DMS 273 treated with DMSO at 0.1 percent for 48 hours (cell line): ENCODE results near the gene TRPV2.

Experiments used
- DNase-seq: peaks from one replicate; lab custom pipeline; 2025; lab: John Stamatoyannopoulos, UW

Gene TRPV2

DNA sequence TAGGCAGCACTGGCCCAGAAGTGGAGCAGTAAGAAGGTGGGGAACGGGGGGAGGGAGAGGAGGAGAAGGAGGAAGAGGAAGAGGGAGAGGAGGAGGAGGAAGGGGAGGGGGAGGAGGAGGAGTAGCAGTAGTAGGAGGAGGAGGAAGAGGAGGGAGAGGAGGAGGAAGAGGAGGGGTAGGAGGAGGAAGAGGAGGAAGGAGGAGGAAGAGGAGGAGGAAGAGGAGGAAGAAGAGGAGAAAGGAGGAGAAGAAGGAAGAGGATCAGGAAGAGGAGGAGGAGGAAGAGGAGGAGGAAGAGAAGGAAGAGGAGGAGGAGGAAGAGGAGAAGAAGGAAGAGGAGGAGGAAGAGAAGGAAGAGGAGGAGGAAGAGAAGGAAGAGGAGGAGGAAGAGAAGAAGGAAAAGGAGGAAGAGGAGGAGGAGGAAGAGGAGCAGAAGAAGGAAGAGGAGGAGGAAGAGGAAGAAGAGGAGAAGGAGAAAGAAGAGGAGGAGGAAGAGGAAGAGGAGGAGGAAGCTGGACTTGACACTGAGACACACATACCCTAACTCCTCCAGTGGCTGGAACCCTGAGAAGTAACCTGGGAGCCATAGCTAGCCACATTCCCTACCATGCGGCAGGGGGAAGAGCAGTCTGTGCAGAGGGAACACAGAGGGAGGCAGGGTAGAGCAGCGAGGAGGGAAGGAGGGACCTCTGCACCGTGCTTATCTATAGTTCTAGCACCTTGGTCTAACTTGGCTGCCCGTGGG lies 40.8 kb downstream of the TRPV2 start:
- no peak for DNase-seq

DNA sequence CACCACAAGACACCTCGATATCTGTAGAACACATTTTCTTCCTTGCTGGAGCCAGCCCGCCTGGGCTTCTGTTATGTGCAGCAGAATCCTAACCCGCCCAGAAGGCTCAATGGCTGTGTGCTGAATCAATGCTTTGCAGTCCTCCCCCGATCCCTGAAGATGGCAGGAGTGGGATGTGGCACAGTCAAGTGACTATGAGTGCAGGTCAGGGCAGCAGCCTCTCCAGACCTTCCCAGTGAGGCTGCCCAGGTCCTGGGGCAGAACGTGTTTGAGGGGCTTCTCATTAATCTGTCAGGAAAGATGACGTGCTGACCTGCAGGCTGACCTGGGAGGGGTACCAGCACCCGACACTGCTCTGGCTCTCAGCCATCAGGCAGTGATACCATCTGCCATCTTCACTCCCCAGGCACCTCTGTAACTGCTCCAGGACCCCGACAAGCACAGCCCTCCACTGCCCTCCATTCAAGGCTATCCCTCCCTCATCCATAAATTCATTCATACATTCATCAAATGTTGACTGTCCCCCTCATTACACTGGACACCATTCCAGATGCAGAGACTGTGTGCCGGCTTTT lies 41.5 kb downstream of the TRPV2 start:
- no peak for DNase-seq

DNA sequence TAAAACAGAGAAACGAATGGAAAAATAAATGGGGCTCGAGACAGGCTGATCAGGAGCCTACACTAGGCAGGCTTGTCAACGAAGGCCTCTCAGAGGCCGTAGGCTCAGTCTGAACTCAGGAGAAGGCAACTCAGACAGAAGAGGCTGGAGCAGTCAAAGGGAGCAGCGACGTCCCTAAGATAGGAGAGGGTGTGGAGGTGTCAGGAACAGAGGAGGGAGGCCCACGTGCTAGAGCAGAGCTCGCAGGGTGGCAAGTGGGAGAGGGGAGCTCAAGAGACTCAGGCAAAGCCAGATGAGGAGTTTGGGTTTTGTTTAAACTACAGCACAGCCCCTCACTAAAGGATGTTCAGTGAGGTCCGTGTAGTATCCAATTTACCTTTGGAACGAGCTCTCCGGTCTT lies 43.9 kb downstream of the TRPV2 start:
- no peak for DNase-seq

DNA sequence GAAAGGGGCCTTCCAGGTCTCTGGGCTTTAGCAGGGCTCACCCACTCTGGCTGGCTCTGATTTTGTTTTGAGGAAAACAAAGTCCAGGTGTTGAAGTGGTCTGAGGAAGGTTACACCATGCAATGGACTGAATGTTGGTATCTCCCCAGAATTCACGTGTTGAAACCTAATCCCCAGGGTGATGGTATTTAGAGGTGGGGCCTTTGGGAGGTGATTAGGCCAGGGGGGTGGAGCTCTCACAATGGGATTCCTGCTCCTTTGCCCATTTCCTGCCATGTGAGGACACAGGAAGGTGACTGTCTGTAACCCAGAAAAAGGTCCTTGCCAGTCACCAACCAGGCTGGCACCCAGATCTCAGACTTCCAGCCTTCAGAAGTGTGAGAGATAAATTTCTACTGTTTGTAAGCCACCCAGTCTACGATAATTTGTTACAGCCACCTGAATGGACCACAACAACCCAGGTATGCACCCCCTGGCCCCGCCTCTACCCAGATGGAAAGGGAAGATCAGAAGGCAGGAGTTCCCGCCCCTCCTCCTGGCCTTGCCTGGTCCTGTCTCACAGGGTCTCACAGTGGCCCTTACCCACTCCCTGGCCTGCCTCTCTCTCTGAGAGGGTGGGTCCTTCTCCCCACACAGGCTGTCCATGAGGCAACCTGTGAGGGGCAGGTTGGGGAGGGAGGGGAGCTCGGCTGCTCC lies 44.6 kb downstream of the TRPV2 start:
- no peak for DNase-seq

DNA sequence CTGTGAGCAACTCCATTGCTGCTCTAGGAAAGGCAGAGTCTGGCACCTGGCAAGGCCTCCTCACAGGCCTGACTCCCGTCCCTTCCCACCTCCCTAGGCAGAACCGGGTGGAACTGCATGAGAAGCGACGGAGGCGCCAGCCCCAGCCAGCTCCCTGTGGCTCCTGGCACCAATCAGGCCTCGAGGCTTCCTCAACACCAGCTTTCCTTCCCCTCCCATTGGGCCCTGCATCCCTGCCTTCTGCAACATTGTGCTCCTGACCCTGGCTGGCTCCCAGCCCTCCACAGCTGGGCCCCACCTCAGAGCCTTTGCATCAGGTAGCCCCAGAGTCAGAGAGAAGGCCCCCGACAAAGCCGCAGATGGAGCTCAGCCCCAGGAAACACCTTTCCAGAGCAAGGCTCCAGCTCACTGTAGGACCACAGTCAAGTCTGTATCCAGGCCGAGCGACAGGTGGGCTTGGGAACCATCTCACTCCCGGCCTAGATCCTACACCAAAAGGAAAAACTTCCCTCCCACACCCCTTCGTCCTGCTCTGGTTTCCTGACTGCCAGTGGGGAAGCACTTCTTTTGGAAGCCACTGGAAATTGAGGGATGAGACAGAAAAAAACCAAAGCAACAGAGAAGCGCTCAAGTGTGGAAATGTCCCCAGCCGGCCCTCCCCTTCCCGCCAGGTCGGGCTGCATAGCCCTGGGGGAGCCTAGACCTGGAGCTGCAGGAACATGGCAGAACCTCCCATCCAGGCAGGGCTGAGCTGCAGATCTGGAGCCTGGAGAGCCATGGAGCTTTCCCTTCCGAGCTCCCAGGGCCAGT lies 45.6 kb downstream of the TRPV2 start:
- DNase-seq = no peak

DNA sequence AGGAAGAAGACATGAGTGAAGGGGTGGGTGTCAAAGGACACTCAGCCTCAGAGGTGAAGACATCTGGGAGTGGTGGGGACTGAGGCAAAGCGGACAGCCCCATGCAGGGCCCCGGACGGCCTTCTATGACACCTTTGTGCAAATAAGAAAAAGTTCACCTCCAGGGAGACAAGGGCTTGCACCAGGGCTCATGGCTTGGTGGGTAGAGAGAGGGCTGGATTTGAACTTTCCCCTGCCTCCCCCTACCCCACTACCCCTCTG lies 46.2 kb downstream of the TRPV2 start:
- DNase-seq = no peak

DNA sequence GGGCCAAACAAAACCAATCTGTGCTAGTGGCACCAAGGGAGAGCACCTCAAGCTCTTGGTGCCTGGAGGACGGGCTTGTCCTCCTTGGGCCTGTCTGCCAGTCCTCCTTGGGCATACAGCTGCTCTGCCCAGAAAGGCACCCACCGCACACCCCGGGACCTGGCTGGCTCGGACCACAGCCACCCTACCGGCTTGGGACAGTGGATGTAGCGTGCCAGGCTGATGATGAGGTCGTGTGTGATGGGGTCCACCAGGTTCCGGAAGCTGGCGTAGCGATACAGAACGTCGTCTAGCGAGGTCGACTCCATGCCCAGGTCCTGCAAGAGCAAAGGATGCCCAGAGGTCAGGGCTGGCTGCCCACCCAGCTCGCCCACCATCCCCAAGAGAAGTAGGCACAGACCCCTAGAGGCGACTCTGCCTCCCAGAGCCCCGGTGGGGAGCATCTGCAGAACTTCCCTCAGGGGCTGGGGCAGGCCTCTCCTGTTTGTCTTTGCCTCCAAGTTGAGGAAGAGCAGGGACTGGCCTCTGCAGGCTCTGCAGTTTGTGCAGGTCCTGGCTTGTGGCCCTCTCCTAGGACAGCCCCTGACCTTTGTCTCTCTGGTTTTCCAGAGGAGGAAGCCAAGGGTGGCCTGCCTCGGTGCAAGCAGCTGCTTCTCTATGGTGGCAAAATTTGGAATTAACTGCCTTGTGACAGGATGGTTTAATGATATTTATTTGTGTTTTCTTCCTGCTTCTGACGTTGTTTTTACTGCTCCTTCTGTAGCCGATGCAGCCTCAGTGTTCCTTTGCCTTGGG lies 46.9 kb downstream of the TRPV2 start:
- no peak for DNase-seq

DNA sequence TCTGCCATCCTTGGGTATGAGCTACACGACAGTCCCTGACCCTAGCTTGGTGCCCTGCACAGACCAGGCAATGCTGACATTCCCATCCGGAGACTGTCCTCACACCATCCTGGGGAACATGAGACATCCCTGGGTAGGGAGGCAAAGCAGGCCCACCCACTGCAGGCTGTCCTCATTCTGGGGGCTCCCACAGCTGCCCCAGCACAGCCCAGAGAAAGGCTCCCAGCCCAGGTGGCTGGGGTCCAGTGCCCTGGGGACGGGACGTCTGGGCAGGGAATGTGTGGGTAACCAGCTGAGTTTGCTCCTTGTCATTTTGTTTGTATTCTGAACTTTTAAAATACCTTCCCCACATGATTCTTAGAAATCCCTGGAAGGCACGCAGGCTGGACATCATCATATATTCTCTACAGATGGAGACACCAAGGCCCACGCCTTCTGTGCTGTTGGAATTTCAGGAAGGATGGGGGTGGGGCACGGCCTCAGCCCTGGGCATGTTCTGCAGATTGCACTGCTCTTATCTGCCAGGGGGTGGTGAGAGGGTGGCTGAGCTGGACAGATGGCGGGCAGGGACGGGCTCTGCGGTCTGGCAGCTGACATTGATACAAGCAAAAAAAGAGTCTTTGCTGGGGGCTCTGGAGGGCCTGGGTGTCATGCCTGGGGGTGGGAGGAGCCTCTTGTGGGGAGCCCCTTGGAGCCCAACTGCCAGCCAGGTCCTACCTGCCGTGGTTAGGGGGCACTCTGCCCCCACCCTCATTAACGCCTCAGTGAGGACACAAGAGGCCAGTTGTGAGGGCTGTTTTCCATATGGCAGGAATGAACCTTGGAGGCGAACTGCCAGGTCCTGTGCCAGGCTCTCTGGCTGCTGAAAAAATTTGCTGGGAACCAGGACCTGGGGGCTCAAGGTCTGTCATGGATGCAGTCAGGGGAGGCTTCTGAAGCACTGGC lies 48.3 kb downstream of the TRPV2 start:
- peak; percentile 79 for DNase-seq

DNA sequence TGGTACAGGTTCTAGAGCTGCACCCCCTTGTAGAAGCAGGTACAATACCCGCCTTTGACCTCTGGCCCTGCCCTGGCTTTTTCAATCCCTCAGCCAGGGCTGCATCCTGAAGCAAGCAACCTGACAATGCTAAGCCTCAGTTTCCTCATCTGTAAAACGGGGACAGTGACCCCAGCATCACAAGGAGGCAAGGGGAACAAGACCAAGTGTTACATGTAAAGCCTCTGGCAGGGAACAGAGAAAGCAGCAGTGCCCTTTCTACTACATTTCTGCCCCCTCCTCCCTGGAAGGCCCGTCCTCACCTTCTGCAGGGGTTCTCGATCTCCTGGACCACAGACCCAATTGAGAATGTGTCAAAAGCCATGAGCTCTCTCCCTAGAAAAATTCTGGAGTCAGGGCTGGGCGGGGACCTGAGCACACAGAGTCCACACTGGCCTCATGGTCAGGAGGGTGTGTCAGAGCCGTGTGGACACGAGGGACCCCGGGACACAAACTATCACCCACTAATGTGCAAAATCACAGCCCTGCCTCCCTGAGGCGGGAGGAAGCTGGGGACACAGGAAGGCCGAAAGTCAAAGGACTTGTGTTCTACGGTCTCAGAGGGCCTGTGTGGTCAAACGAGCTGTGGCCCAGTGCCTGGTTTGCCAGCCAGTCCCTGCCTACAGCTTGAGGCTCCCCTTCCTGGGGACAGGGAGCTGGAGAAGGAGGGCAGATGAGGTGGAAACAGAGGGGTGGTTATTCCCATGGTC lies 49.1 kb downstream of the TRPV2 start:
- no peak for DNase-seq

DNA sequence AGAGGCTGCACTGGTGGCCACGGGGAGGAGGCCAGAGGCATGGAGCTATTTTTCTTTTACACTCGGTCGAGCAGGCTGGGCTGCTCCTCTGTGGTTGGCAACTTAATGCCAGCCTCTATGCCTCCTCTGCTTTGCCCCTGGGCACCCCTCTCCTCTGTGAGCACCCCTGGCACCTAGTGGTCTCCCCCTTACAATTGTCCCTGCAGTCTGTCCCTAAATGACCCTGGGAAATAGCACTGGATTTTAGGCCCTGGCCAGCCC lies 49.6 kb downstream of the TRPV2 start:
- no peak for DNase-seq

DNA sequence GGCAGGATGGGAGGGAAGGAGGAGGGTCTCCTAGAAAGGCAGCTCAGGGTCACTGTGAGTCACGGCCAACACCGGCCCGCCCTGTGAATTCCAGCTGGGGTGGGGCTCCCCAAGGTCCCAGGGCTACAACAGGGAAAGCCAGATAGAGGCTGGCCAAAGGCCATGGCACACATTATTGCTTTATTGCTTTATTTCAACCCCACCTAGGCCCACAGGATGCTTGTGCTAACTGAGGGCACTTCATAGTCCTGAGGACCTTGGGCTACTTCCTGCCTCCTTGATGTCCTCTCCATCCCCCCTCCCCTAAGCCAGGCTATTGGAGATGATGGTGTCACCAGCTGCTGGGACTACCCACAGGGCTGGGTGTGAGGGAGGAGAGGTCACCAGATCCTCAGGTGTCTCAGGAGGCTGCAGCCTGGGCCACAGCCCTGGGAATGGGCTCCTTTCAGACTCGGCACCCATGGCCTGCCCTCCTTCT lies 50.5 kb downstream of the TRPV2 start:
- no peak for DNase-seq

DNA sequence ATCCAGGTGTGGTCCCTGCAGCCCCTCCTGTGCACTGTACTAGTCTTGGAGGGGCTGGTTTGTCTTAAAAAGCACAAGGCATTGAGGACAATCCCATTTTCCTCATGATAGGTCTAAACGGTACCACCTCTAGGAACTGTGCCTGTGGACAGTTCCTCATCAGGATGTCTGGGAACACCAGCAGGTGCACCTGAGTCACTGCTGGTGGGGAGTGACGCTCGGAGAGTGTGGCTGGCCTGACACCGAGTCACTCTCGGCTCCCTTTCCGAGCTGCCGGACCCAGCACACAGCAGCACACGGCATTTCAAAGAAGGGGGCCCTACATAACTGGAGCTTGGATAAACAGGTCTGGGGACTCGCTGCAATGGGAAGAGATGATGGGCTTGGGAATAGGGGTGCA lies 51.0 kb downstream of the TRPV2 start:
- DNase-seq = no peak

DNA sequence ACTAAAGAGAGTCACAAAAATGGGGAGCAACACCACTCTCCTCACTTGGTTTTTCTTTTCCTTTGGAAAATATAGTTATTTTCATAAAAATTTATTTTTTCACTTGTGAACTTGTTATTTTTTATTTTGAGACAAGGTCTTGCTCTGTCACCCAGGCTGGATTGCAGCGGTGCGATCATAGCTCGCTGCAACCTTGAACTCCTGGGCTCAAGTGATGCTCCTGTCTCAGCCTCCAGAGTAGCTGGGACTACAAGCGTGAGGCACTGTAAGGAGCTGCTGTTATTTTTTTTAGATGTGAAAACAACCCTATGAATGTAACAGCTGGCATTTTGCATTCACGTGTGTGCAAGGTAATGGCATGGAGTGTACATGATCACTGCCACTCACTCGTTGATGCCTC lies 51.7 kb downstream of the TRPV2 start:
- no peak for DNase-seq

DNA sequence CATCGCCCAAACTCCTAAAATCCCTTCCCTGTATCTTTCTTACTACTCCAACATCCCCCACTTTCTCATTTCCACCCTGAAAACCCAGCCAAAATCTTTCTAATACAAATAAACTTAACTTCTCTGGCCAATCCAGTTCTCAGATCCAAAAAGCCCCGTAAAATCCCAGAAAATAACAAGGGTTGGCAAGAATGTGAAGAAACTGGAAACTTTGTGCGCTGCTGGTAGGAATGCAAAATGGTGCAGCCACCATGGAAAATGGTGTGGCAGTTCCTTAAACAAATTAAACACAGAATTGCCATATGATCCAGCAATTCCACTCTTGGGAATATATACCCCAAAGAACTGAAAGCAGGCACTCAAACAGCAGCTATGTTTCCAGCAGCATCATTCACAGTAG lies 52.5 kb downstream of the TRPV2 start:
- no peak for DNase-seq

DNA sequence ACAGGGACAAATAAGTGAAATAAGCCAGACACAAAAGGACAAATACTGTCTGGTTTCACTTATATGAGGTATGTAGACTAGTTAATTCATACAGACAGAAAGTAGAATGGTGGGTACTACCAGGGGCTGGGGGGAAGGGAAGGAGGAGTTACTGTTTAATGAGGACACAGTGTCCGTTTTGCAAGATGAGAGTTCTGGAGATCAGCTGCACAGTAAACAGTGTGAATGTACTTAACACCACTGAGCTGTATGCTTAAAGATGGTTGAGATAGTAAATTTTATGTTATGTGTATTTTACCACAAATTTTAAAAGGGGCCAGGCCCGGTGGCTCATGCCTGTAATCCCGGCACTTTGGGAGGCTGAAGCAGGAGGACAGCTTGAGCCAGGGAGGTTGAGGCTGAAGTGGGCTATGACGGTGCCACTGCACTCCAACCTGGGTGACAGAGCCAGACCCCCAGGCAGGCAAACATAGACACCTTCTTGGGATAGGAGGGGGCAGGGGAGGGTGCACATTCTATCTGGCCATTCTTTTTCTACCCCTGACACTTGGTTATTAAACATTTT lies 53.1 kb downstream of the TRPV2 start:
- no peak for DNase-seq

DNA sequence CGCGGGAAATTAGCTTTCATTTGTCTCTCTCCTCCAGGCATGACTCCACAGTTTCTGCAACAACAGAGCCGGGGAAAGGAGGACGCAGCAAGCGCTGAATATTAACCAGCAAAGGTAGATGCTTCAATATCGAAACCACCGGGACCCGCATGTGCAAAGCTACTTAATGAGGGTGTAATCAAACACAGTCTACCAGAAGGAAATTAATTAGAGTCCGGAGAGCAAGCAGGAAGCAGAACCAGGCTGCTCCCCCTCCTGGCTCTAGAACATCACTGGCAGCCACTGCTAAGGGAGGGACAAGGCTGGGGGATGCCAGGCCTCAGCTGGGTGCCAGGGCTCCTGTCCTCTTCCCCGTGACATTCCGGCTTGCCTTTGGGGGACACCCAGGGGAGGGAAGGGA lies 54.9 kb downstream of the TRPV2 start:
- no peak for DNase-seq

DNA sequence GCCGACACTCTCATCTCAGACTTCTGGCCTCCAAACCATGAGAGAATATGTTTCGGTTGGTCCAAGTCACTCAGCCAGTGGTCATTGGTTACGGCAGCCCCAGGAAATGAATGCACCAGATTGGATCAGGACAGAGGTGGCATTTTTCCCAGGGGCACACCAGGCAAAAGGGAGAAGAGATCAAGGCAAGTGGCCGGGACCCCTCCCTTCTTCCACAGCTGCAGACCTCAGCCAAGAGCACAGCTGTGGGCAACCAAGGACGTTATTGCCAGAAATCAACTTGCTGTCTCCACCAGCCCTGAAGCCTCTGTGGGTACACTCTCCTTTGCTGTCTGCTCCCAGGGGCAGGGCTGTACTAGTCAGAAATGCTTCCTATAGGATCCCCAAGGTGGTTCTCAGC lies 55.9 kb downstream of the TRPV2 start:
- DNase-seq = no peak

DNA sequence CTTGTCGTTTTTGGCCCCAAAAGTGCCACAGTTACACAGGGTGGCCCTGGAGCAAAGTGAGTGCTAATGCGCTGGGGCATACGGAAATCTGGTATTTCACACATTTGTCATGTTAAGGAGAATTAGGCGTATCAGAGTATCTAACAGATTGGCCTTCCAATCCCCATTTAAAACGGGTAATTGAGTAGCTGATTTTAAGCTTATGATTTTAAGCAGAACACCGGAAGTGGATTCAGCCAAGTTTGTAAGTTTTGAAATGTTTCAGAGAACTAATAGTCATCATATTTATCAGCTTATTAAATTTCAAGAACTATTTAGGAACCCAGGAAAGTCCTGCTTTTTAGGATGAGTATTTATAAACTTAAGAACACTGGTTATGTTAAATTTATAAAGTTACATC lies 57.2 kb downstream of the TRPV2 start:
- no peak for DNase-seq

DNA sequence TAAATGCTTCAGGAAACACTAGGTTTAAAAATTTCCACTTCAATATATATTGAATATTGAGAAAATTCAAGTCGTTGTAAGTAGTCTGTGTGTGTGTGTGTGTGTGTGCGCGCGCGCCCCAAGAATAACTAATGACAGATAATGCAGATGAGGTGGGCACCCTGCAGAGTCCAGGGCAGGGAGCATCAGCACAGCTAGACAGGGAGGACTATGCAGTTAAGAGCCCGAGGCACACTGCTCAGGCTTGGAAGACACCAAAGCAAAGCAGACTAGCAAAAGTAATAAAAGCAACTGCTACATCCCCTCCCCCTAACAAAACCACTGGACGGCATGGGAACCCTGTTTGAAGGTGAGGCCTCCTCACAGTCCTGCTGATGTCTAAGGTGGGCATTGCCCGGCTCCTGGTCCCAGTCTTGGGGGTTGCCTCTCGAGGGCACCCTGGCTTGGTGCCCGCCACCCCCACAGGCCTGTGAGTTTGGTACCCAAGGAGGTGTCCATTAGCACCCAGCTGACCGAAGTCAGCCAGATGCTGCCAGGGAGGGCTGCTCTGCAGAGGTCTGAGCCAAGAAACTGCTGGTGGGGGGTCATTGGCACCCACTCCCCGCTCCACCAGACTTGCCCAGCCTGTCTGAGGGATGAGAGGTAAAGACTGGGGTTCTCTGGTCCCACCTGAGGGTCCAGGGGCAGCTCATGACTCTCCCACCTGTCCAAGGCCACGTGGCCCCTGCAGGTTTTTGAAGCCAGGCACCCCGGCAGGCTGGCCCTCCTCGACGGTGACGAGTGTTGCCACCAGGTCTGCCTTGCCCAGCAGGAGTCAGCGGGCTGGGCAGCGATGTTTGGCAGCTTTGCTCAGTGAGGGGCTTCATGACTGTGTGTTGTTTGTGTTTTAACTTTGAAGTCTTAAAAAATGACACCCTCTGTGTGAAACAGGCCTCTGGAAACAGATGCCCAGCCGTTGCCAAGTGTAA lies 58.0 kb downstream of the TRPV2 start:
- DNase-seq = no peak
